CD4-positive, alpha-beta T cell treated with Interleukin-1 beta for 1 hour (primary cell): ENCODE results near the gene TCF23.
"Not testable (repeated sequence)": the region's sequence is repeated elsewhere in the genome, so short reads cannot be mapped to it uniquely, and the experiment has no call there.

Experiments used
- DNase-seq, 2 donors: peaks; one replicate each; pipeline ENCODE4 v3.0.0-alpha.2; 2020 to 2022

Gene TCF23

GRCh38 chr2:27155069-27155520 lies 6.3 kb downstream of the TCF23 start:
- no peak for DNase-seq

- DNase-seq, result no peak
Measured at GRCh38 chr2:27158468-27158867, 9.7 kb downstream of the TCF23 start.

- no peak for DNase-seq
Measured at GRCh38 chr2:27159271-27159670, 10.5 kb downstream of the TCF23 start.

- no peak for DNase-seq
Measured at GRCh38 chr2:27160191-27160590, 11.4 kb downstream of the TCF23 start.

DNA sequence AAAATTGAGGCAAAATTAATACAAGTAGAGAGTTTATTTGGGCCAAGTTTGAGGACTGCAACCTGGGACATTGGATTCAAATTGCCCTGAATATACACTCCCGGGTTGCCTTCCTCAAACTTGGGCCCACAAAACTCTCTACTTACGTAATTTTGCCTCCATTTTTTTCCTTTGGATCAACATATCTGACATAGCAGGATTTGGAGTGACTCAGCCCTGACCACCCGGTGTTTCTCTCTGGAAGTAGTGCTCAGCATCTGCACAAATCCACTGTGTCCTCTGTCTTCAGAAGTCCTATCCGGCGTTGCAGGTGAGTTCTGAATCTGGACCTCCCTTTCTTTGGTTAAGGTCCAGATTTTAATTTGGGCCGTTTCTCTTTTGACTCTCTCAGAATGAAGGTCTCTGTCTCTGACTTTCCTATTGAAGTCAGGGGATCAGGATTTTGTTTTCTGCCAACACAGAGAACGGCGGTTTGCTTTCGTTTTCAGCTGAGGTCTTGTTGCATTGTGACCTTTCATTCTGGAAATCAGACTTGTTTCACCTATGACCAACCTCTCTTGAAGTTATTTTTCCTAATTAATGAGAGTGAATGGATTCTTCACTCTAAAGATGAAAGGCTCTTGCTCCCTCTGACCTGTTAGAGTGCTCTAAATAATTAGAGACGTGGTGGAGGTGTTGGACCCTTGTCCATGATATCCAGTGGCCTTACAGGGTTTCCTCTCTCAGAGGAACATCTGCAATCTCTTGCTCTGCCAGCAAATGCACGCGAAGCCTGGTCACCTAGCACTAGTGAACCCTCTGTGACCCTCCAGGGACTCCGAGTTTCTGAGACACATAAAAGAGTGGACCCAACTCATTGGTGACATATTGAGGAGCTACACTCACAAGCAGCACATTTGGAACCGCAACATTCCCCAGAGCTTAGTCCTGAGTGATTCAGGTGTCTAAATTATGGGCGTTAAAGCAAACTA lies 13.6 kb downstream of the TCF23 start:
- no peak for DNase-seq

DNA sequence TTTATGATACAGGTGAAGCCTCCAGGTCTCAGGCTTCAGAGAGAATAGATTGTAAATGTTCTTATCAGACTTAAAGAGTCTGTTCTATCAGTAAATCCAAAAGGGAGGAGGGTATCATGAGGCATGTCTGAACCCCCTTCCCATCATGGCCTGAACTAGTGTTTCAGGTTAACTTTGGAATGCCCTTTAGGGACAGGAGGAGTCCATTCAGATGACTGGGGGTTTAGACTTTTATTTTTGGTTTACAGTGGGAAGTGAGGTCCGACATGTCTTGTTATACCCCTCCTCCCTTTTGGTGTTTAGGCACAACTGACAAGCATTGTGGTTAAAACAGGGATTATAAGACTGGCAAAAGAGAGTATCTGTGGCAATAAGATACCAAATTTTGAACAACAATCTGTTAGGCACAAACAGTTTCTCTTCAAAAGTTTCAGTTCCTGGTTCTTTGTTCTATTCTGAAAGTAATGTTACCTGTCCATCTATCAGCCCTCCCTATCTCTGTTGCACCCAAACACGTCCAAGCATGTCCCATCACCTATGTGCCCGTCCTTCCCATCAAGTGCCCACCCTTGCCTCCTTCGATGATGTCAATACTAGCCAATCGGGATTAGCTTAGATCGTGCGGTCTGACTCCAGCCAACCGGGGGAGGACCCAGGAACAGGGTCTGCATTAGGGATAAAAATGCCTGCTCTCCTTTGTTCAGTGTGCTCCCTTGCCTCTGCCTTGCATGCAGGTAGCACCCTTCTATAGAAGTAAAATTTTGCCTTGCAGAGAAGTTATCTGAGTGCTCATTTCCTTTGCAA lies 16.4 kb downstream of the TCF23 start:
- DNase-seq, result no peak

GRCh38 chr2:27170581-27171337 lies 22.0 kb downstream of the TCF23 start:
- no peak for DNase-seq

DNA sequence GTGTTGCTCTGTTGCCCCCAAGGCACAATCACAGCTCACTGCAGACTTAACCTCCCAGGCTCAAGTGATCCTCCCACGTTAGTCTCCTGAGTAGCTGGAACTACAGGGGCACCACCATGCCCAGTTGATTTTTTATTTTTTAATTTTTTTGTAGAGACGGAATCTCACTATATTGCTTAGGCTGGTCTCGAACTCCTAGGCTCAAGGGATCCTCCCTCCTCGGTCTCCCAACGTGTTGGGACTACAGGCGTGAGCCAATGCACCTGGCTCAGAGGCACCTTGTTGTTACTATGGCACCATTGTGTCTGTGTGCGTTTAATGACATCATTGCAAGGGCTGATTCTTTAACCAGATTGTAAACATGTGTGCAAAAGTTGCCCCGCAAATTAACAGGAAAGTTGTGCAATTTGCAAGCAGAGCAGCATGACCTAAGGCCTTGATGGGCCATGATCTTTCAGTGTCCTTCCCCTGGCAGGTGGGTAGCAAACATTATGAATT lies 22.6 kb downstream of the TCF23 start:
- no peak for DNase-seq

DNA sequence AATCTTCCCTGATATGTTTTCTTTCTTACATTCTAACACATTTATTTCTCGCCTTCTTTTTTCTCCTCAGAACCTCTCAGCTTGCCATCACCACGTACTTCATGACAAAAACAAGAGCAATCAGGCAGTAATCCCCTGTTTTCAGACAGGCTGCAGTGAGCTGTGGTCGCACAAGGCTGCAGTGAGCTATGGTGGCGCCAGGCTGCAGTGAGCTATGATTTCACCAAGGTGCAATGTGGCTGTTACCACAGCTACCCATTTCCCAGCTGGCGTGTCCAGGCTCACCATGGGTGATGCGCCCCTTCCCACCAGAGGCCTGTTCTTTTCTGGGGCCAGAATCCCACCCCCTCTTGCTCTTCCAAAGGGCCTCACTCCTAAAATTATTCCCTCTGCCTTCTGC lies 25.8 kb downstream of the TCF23 start:
- no peak for DNase-seq

DNA sequence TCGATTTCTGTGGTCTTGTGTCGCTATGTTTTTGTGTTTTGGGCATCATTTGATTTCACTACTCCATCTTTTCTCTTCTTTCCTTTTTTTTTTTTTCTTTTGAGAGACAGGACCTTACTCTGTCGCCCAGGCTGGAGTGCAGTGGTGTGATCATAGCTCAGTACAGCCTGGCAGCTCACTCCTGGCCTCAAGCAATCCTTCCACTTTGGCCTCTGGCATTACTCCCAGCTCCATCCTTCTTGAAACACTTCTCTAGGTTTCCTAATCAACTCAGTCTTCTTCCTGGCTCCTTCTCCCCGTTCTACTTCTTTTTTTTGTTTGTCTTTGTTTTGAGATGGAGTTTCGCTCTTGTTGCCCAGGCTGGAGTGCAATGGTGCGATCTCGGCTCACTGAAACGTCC lies 26.5 kb downstream of the TCF23 start:
- no peak for DNase-seq

DNA sequence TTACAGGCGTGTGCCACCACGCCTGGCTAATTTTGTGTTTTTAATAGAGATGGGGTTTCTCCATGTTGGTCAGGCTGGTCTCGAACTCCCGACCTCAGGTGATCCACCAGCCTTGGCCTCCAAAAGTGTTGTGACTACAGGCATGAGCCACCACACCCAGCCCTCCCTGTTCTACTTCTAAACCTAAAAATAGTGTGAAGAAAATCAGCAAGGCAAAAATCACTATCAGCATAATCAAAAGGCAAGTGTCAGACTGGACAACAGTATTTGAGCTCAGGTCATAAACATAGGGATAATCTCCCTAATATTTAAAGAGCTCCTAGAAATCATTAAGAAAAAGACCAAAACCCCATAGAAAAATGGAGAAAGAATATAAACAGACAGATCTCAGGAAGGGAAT lies 27.0 kb downstream of the TCF23 start:
- not testable (repeated sequence) for DNase-seq

GRCh38 chr2:27177441-27178351 lies 28.9 kb downstream of the TCF23 start:
- DNase-seq, result no peak

DNA sequence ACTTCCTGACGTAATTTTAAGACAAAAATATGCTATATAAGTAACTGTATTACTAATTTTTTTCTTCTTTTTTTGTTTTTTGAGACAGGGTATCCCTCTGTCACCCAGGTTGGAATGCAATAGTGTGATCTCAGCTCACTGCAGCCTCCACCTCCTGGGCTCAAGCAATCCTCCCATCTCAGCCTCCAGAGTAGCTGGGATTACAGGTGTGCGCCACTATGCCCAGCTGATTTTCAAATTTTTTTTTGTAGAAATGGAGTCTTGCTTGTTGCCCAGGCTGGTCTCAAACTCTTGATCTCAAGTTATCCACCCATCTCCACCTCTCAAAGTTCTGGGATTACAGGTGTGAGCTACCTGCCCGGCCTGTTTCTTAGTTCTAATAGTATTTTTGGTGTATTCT lies 29.7 kb downstream of the TCF23 start:
- DNase-seq, result no peak

DNA sequence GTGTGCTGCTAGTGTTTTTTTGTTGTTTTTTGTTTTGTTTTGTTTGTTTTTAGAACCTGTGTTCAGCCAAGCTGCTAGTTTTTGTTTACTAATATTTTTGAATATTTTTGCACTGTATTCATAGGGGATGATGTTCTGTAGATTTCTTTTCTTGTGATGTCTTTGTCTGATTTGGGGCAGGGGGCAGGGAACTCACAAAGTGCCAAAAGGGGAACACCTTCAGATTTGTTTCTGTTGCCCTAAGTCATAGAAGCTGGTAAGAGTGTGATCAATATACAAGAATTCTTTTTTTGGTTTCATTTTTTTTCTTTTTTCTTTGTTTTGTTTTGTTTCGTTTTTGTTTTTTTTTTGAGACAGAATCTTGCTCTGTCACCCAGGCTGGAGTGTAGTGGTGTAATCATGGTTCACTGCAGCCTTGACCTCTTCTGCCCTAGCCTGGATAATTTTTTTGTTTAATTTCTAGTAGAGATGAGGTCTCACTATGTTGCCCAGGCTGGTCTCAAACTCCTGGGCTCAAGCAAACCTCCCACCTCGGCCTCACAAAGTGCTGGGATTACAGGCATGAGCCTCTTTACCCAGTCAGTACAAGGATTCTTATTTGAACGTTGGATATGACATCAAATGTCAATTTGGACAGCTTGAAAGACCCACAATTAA lies 30.7 kb downstream of the TCF23 start:
- no peak for DNase-seq

DNA sequence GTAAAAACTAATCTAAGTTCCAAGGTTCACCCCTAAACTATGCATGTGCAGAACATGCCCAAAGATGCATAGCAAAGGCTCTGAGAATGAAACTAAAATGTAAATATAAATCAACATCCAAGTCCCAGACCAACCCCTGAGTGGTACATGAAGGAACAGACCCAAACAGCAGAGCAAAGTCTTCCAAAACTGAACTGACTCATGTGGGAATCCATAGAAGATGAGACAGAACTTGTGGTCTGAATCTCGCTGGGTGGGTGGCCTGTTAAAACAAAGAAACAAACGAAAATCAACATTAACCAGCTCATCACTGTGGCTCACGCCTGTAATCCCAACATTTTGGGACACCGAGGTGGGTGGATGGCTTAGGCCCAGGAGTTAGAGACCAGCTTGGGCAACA lies 33.5 kb downstream of the TCF23 start:
- no peak for DNase-seq

DNA sequence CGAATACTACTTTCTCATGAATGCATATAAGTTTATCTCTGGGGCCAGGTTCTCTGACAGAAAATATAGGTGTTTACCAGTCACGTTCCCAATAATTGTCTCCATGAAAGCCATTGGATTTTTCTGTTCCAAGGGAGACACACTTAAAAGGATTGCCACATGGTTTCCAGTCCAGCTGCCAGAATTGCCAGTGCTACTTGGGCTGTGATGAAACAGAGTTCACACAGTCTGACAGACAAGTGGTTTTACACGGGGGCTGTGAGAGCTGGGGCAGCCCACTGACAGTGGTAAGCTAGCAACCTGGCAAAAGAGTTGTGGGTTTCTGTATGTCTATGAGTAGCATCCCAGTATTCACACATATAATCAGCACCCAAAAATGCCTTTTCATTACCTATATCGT lies 35.3 kb downstream of the TCF23 start:
- no peak for DNase-seq

DNA sequence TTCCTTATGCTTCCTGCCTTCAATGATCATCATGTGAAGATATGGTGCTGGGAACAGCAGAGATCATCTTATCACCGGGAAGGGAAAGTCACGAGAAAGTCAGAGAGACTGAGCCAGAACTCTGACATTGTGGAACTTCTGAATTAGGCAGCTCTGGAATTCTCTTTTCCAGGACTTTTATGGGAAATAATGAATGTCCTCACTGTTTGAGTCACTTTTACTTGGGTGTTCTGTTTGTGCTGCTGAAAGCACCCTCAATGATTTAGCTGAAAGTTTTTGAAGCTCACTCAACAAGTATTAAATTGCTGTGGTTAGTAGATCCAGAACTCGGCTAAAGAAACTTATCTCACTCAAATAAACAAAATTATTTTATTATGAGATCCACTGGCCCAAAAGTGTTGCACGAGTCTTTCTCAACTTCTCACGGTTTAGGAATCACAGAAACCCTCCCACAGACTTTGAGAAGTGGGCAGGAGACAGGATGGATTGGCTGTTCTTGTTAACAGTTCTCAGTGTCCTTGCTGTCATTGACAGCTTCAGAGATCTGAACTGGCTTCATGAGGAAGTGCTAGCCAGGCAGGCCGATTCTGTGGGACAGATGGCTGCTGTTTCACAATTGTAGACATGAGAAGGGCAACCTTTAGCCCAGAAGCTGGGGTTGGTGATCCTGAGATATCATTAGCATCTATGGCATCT lies 36.7 kb downstream of the TCF23 start:
- DNase-seq, result no peak

- DNase-seq, result no peak
Measured at GRCh38 chr2:27186613-27187345, 38.0 kb downstream of the TCF23 start.

GRCh38 chr2:27189989-27190388 lies 41.2 kb downstream of the TCF23 start:
- DNase-seq, result no peak
